HG02763 (cell line): Measurements from ENCODE around the gene SEMA5B.

ENCODE experiments used
- ATAC-seq: cut with Tn5 transposase; IDR thresholded peaks from one replicate; pipeline ENCODE4 v1.9.1; 2021; ENCODE audit warnings: mild to moderate bottlenecking, moderate library complexity; ENCODE audit not compliant: unreplicated experiment

Gene SEMA5B

DNA sequence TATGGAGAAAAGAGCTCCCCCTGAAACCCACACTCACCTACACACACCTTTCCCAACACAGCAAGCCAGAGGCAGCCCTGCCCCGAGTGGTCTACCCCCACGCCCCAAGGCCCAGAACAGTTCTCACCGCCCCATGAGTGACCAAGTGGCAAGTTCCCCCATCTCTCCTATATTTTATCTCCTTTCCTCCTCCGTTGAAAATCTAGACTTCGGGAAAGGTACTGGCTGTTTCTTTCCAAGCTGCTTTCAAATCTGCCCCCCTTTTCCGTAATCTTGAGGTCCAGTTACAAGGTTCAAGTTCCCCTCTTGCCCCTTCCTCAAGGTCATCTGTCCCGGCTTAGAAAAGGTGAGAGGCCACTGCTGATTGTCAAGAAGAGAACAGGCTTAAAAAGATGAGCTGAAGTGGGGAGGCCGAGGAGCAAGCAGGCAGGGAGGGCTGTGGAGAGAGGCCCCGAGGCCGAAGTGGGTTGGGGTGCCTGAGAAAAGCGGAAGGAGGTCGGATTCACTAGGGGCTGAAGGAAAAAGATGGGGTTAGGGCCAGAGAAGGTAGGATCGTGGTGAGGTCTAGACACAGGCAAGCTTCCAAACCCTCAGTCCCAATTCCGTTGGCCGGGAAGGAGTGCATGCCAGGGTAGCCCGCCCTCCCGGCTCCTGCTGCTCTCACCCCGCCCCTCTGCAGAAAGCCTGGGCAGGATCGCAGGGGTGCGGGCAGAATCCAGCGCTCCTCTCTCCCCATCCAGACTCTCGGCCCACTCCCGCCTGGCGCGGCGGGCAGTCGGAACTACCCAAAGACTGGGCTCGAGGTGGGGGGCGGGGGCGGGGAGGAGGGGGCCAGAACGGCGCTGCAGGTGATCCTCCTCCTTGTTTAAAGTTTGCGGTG is 1.7 kb downstream of the SEMA5B start:
- ATAC-seq = no peak

DNA sequence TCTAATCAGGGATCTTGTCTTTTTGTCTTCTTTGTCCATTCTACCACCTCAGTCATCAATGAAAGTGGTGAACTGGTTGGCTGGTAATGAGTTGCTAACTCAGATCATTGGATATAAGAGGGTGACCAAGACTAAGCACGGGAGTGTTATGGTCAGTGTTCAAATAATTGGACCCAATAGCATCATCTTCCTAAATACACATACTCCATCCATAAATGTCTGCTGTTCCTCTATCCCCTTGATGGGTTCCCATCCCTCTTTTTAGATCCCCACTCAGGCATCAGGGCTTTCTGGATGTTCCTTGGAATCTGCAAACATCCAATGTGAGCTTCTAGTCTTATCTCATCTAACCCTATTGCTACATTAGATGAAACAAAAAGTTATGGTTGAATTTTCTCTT is 3.5 kb downstream of the SEMA5B start:
- no peak for ATAC-seq

DNA sequence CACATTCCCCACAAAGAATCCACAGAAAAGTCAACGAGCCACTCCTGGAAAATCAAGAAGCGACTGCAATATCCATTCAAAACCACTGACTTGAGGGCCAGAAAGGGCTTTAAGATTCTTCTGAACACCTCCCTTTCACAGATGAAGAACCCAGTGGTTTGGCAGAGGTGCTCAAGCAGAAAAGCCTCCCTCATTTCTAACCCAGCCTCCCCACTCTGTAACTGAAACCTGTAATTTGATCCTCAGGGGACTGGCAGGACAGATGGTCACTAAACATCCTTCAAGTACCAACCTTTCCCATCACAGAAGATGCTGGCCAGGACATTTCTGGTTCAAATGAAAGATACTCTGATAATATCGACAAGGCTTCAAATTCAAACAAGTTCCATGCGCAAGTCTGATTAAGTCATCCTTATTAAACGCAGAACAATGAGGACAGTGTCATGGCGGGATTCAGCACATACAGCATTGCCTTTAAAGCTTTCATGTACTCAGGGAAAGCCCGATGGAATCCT is 5.5 kb downstream of the SEMA5B start:
- ATAC-seq = no peak

DNA sequence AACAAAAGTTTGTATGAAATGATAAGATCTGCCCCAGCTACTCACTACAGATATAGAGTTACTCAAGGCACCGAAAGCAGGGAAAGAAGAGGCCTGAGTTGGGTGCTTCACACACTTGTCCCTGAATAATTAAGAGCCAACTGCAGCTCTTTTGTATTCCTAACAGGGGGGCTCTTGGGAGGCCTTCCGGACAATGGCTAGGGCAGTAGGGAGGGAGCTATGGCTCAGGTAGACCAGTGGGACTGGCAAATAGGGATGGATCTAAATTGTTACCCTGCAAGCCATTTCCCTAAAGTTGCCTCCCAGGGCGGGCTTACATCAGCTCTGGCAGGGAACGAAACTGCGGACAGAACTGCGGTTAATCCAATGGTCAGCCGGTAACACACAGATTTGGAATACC is 6.2 kb downstream of the SEMA5B start:
- no peak for ATAC-seq

DNA sequence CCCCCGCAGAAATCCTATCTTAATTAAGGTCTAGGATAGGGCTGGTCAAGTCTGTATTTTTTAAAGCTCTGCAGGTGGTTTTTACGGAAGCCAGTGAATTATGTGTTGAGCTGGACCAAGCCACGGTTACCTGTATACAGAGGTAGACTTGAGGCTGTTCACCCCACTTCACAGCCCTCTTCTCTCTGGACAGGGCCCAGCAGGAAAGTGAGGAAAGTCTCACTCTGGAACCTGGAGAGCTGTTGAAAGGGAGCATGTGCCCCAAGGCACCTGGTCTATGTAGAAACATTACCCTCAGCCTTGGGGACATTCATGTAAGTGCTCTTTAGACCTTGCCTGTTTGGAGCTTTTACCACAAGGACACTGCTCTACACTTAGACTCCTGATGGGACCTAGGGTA is 6.9 kb downstream of the SEMA5B start:
- ATAC-seq = no peak

GRCh38 chr3:123019591-123019990 is 8.0 kb downstream of the SEMA5B start:
- ATAC-seq = no peak

DNA sequence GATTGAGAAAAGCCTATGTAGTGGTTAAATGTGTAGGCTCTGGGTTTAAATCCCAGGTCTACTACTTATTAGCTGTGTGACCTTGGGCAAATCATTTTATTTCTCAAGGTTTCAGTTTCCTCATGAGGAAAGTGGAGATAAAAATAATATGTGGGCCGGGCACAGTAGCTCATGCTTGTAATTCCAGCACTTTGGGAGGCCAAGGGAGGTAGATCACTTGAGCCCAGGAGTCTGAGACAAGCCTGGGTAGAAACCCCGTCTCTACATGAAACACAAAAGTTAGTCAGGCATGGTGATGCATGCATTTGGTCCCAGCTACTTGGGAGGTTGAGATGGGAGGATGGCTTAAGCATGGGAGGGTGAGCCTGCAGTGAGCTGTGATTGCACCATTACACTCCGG is 8.4 kb downstream of the SEMA5B start:
- no peak for ATAC-seq

DNA sequence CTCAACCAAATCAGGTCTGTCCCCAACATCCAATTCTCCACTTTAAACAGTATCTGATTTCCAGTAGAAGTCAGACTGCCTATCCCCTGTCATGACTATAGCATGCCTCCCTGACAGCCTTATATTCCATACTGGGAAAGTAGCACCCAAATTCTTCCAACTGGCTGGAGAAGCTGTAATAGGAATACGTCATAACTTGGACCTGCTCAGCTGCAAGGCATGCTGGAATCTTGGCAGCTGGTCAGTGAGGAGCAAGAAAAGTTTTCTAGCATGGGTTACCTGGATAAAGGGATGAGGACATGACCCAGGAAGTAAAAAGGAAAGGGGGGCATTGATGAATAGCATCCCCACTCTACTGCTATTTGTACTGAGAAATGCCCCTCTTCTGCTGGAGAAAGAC is 8.9 kb downstream of the SEMA5B start:
- no peak for ATAC-seq

DNA sequence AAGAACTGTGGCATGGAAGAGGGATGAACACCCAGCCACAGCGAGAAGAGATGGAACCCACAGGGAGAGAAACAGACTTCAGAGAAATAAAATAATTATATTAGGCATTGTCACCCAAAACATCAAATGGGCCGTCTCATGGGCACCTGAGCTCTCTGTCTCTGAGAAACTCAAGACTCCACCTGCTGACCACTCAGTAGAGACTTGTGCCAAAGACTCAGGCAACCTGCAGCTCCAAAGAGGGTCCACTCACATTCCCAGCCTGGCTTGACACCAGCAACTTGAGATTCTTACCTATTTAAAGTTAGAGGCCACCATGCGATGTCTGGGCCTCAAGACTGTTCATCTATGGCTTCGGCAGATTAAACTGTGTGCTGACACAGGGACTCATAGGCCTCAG is 12.0 kb downstream of the SEMA5B start:
- ATAC-seq = no peak

DNA sequence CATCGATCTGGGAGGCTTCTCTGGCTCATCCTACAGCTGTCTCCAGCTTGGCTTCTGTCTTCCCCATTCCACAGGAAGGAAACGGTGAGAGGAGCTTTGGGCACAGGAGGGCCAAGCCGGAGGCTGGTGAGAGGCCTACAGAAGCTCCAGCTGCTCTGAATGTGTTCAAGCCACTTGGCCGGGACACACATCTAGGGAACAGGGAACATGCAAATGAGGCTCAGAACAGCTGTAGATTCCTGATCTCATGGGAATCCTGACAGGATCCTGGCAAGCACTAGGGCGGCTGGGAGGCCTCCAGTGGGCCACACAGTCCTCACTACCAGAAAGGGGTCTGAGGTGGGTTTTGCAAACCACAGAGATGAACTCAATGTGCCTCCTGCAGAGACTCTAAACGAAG is 13.7 kb downstream of the SEMA5B start:
- no peak for ATAC-seq

DNA sequence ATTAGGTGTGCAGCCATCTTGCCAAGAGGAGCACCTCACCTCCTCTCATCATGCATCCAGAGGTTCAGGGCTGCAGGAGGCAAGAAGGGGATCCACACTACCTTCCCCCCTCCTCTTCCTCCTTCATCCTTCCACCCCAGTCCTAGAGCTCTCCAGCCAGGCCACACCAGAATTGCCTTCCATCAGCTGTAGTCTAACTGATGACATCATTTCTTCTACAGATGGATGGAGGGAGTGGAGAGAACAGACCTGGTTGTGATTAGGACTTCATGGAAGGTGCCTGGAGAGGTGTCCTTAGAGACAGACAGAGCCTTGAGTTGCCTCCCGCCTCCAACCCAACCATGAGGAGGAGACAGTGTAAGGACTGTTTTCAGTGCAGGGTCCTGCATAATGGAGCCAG is 14.9 kb downstream of the SEMA5B start:
- ATAC-seq = no peak

DNA sequence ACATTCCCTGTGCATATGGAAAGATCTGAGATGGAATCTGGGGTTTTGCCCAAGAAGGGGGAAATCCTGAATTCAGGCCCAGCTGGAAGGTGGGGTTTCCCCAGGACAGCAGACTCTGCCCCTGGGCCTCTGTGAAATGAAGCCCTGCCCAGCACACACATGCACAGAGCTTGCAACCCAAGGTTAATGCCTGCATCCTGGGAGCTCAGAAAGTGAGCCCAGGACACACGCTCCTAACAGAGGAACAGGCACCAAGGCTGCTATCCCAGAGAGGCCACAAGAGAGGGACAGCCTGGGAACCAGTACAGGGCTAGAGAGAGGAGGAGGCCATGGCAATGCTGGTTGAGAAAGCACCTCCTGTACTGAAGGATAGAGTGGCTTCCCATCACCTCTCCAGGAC is 16.1 kb downstream of the SEMA5B start:
- no peak for ATAC-seq

DNA sequence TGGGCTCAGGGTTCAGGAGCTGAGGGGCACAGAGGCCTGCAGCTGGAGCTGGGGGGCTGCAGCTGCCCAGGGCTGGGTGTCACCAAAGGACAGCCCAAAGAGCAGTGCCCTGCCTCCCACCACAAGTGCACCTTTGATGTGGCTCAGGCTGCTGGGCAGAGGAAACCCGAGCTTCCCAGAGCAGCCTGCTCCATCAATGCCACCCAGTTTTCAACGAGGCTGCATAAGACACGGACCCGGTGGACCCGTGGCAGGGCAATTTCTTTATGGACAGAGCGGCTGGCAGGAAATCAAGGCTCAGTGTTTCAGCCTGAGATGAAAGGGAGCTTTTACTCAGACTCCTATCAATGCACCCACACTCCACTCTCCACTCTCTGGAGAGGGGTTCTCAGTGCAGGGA is 18.7 kb downstream of the SEMA5B start:
- ATAC-seq = no peak

DNA sequence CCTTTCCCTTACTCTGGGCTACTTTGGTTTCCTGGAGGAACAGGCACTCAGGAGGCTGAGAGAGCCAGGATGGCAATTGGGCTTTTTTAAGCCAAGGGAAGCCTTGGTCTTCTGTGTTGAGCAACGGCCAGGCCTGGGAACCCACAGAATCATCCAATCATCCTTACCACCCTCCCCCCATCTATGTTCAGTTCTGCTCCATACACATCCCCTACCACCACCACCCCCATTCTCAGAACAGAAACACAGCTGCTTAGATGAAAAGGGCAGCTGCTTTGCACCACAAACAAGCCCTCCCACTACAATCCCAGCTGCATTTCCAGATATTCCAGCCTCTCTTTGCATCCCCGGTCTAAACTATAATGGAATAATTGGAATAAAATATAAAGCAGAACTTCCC is 21.0 kb downstream of the SEMA5B start:
- no peak for ATAC-seq

GRCh38 chr3:123005291-123005690 is 22.3 kb downstream of the SEMA5B start:
- no peak for ATAC-seq

DNA sequence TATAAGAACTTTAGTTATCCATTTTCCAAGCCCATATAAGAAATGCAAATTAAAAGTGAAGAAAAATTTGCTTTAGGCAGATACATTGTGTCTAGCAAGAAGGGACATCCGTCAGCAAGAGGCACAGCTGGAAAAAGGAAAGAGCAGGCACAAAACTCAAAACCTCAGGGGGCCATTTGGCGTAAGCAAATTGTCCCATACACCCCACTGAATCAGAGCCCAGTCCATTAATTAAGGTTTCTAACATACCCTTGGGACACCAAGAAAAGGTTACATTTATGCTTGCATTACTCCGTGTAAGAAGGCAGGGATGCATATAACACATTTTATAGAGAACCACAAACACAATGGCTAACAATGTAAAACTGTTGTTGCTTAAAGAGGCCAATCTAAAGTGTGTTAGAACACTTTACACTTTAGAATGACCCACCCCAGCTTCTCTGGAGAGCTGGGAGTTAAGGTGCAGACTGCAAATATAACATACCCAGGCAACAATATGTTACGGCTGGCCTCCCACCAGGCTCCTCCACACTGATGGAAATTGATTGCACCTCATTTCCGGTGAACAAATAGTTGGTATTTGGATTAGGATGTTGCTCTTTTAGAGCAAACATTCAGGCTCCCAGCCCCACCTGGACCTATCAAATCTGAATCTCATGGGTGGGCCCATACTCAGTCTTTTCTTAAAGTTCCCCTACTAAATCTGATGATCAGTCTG is 23.2 kb downstream of the SEMA5B start:
- no peak for ATAC-seq

DNA sequence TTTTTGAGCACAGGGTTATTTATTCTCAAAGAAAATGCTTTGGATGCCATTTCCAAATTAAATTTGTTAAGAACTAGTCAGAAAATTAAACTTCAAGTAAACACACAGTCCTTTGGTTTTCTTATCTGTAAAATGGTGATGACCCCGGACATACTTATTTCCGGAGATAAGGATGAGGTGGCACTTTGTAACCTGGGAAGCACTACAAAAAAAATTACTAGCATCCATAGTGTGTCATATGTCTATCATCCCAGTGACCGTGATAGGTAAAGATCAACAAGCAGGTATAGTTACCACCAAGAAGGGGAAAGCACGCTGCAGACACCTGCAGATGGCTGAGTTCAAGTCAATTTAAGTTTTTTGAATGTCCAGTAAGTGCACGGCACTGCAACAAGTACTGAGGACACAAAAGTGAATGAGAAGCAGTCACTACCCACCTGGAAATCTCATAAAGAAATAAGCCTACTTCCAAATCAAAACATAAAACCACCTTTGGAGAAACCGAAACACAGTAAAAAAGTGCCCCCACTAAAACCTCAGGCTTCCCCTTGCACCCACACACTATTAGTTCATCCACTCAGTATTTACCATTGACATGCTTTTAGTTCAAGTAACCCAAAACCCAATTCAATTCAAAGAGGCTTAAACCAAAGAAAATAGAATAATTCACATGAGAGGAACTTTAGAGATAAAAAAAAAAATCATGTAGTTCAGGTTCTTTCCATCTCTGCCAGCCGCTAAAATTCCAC is 24.6 kb downstream of the SEMA5B start:
- ATAC-seq = no peak

DNA sequence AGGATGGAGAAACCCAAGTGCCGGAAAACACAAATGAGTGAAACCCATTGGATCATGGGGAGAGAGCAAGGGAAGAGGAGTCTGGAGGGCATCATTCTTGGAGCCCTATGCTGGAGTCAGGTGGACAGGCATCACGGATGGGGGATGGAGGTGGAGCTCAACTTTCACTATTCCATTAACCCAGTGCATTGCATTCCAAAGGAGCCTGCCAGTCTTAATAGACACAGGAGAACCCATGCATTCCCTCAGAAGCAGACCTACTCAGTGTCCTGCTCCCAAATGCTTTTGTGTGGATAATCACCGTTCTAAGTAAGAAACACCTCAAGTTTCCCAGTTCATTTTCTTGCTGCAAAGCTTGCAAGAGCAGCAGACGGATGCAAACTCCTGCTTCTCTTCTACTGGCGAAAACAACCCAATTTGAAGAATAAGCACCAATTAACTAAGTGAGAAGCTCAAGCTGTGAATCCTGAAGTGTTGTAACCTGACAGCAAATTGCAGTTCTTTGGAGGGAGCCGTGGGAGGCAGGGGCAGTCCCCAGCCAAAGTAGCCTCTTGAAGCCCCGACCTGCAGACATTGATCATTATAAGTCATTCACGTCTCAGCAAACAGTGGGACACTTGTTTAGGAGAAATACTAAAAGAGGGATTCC is 25.3 kb downstream of the SEMA5B start:
- no peak for ATAC-seq

GRCh38 chr3:122998856-122999255 is 28.7 kb downstream of the SEMA5B start:
- ATAC-seq = no peak

DNA sequence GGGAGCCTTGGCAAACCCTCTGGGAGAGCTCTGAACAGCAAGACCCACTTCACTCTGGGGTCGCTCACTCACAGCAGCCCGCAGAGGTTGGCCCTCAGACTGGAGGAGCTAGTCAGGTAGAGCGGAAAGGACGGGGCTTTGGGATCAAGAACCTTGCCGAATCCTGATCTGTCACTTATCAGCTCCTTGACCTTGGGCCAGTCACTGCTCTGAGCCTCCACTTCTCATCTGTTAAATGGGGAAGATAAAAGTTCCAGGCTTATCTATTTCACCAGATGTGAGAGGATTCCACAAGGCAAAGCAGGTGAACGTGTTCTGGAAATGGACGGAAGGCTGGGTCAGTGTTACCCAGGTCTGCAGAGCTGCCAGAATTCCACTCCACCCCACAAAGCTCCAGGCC is 29.4 kb downstream of the SEMA5B start:
- no peak for ATAC-seq

DNA sequence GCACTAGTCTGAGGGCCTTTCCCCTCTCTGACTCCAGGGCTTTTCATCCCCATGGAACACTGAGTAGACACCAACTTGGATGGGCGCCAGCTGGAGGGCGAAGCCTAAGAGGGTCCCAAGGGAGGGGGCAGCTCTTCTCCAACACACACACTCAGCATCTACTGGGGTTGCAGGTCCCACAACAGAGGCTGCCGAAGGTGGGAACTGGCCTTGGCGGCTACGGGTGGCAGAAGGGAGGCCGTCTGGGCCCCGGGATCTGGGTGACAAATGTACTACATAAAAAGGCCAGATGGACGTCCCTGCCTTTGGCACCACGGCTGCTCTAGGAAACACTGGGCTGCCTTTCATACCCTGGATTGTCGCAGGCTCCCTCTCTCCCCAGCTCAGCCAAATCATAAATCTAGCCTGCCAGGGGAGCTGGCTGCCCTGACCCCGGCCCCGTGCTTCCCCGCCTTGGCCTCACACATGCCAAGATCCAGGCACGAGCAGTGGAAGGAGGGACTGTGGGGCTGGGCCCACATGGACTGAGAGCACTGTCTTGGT is 31.5 kb downstream of the SEMA5B start:
- ATAC-seq = no peak
